Stimulated activated CD8-positive, alpha-beta memory T cell treated with anti-CD3 and anti-CD28 coated beads, Interleukin-2, amount 100 ng/mL, for 1 hour (primary cell): Measurements from ENCODE around the gene E2F4.
A peak's percentile ranks its signal among the peaks of the same experiment; 100 is the strongest.

ENCODE experiments used
- DNase-seq, 2 donors: peaks; one replicate each; pipeline ENCODE4 v3.0.0-alpha.2; 2020; ENCODE audit warnings: low read depth in 2 of 2

The E2F4 gene

GRCh38 chr16:67191995-67192681, at the start of gene E2F4:
TSS of gene E2F4 (plus strand) at chr16:67192155. CDS start at chr16:67192228, 73 bp downstream.
- DNase-seq = peak; percentile 66 to 70

DNA sequence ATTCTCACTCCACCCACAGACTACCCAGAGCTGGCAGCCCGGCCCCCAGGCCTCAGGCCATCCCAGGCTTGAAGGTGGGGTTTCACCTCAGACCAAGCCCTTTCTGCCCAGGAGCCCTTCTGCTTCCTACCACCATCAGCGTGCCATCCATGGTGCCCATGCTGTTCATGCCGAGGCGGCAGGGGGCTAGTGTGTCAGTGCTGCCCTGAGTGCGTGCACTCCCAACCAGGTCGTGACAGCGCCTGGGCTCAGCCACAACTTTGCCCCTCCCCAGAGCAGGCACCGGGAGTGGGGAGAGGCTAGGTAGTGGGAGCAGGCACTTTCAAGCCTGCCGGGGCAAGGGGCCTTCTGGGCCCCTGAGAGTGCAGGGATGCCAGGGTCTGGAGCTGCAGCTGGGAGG, 49.6 kb upstream of the E2F4 start:
- DNase-seq = no peak

- DNase-seq = no peak
Measured at GRCh38 chr16:67144943-67145342, 47.0 kb upstream of the E2F4 start.

DNA sequence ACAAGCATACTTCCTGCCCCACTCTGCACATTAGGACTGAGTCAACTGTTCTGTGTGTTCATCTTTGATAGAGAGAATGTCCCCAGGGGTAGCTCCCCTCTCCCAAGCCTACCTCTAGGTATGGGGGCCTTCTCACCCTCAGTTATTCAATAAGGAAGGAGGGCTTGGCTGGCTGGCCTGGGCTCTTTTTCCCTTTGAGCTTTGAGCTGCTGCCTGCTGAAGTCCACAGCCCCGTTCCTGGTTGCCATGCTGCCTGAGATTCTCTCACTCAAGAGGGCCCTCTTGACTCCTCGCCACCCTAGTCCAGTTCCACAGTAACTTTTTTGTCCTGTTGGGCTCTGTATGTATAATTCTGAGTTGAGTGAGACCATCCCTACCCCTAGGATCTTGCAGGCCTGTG, 46.2 kb upstream of the E2F4 start:
- no peak for DNase-seq

DNA sequence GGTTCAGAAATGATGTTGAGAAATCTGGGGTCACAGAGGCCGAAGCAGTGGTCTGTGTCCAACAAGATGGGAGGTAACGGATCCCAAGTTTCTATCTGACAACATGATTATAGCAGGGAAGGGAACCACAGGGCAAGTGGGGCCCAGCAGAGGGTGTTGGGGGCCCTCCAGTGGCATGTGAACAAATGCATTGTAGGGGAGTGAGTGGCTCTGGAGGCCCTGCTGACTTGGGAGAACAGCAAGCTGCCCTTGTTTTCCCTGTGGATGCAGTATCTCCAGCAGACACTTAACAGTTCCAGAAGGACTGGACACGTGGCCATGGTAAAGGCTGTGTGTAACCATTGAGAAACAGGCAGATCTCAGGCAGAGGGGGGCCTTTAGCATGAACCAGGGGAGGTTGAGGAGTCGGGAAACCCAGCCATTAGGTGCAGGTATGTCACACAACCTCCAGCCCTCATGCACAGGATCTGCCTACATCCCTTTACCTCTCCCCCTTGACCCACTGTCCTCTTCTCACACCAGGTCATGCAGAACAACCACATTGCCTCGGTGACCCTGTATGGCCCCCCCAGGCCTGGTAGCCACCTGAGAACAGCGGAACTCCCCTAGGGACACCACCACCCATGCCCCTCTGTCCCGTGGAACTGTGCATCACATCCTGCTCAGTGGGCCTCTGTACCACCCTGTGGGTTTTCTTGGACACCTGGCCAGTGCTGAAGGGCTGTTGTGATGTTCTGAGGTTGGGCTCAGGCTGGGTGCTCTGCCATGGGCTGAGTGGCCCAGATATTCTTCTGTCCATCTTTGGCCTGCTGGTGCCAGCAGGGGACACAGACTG, 45.2 kb upstream of the E2F4 start:
- no peak for DNase-seq

GRCh38 chr16:67147437-67148140, 44.4 kb upstream of the E2F4 start:
- DNase-seq = no peak

GRCh38 chr16:67148221-67148620, 43.7 kb upstream of the E2F4 start:
- DNase-seq = no peak

GRCh38 chr16:67148656-67149275, 43.2 kb upstream of the E2F4 start:
- DNase-seq = no peak

DNA sequence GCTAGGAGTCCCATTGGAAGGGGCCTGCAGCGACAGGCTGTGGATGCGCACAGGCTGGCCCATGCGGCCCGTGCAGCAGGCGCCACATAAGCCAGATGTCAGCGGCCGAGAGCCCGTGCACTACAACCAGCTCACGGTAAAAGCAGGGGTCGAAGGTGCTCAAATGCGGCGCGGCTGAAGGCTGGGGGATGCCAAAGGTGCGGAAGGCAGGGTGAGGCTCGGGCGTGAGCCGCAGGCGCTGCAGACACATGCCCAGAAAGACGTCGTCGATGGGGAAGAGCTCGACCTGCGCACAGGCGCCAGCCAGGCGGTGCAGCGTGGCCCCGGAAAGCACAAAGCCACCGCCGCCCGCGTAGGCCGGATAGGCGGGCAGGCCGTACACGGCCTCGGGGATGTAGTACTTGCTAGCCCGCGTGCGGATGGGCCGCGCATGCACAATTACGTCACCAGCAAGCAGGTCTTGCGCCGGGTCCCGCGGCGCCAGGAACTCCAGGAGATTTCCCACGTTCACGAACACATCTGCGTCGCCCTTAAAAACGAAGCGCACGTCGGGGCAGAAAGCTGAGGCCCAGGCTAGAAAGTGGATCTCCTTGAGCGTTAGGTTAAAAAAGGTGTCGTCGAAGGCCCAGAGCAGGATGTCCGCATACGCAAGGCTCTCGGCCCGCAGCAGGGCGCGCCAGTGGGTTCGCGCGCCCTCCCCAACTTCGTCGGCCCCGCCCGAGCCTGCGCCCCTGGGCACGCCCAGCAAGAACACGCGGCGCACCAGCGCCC, 42.5 kb upstream of the E2F4 start:
- no peak for DNase-seq

DNA sequence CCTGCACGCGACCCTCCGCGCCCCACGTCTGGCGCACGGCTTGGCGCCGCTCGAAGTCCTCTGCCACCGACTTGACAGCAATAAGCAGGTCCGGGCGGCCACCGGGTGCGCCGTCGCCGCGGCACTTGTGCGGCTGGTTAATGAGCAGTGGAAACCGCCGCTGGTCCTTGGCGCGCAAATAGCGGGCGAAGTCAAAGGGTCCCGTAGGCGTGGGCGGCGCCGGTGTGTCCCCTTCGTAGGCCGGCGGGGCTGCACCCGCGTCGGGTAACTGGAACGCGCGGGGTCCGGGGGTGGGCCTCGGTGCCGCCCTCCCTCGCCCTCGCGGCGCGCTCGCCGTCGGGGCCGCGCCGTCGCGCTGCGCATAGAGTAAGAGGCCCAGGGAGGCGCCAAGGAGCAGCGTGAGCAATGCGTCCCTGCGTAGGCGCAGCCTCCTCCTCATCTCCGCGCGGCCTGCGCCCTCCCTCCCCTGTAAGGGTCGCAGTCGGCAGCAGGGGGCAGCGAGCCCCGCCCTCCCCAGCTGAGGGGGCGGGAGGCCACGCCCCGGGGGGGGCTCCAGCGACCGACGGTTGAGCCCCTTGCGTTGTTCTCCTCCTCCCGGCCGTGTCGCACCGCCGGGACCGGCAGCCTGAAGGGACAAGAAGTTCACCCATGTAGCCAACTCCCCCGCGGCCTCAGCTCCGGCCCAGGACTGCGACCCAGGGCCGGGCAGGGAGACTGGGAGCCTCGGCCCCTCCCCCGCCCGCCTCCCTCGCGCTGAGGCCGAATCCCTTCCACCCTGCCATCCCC, 41.7 kb upstream of the E2F4 start:
- DNase-seq = no peak

DNA sequence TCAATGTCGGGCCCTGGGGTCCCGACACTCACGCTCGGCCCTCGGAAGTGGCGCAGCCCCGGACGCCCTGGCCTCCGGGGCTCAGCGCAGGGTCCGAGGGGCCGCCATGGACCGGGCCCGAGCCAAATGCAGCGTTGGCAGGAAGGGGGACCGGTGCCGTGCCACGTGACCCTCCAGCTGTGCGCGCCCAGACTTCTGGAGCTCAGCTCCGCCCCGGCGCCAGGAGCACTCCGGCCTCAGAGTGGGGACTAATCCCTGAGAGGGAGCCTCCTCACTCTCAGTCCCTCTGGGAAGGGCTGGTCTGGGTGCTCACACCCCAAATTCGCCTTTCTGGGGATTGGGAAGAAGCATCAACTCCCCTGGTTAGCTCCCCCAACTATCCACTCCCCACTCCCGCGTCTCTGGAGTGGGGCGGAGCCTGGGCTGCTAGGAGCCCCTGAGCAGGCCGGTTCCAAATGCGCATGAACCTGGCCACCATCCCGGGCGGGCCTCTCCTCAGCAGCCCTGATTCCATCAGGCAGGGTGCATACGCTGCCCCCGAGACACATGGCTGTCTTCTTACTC, 41.0 kb upstream of the E2F4 start, which contains the start of gene B3GNT9:
Gene B3GNT9, minus strand, starts transcription at position 166 of the 564 bp plus-strand sequence. CDS start 513 bp downstream, outside the sequence.
- DNase-seq = no peak

DNA sequence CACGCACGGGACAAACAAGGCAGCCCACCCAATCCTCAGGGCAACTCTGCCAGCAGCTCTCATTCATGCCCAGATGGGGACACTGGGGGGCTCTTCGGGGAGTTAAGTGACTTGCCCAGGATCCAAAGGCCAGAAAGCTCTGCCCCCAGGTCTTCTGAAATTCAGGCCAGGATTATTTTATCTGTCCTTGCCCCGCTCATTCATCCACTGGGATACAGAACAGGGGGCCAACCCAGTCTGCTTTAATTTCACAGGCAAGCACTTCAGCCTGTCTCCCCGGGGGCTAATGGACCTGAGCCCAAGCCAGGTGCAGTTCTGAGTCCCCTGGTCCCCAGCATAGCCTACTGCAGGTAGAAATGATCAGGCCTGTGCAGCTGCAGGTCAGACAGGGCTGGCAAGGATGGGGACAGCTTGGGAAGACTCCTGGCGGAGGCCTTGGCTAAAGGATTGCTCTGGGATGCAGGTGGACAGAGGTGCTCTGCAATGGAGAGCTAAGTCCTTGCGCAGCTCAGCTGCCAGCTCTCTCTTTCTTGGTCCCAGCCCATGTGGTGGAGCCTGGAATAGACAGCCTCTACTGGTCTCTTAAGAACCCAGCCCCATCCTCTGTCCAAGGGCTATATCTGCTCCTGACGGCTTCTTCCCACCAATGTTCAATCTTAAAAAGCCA, 40.4 kb upstream of the E2F4 start:
- DNase-seq = no peak

- no peak for DNase-seq
Measured at GRCh38 chr16:67154578-67155294, 37.2 kb upstream of the E2F4 start.

DNA sequence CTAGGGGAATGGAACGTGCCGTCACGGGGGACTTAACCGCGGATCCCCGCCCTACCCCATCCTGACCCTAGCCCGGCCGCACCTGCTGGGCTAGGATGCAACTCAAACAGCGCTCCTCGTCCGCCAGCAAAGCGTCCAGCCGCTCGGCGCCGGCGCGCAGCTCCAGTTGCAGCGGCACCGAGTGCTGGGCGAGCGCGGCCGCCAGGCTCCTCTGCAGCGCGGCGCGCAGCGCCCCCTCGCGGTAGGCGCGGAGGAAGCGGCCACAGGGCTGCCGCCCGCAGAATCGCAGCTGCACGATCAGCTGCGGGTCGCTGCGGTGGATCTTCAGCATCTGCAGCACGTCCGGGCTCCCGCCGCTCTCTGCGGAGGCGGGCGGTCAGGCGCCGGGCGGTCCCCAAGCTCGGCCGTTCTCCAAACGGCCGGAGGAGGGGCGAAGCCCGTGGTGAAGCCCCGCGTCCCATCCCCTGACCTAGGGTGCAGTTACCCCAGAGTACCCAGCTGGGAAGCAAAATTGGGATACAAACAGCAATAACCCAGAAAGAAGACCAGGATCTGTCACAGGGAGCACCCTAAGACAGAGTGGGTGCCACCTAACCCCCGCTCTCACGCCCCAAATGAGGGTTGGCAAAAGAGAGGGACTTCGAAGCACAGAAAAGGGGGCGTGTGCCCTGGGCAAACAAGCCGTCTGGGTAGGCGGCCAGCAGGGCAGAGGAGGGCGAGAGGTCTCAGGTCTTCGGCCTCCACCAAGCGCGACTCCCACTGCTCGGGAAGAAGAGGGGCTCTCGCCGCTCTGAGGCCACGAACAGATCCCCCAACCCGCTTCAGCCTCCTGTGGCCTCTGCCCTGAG, 36.4 kb upstream of the E2F4 start:
- DNase-seq = peak; percentile 52 to 62

GRCh38 chr16:67156143-67156844, 35.7 kb upstream of the E2F4 start:
- no peak for DNase-seq

DNA sequence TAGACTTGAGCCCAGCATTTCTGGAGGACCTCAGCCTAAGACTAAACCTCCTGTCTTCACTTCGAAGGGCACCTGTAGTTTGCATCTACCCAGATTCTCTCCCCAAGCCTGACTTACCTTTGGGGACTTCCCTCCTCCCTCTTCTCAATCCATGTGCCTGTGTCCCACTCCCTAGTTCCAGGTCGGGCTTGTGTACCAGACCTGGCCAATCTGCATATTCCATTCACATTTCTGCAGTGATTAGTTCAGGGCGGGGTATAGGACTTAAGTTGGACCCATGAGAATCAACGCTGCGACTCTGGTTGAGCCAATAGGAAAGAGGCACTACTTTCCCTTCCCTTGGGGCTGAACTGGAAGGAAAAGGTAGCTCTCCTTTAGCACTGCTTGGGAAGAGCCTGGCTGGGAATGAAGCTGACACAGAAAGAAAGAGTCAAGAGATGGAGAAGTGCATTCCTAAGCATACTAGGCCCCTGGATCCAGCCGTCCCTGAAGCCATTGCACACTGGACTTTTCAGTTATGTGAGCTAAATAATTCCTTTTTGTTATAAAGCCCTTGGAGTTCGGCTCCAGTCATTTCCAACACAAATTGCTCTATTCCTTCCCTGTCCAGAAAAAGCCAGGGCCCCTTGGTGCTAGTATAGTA, 34.7 kb upstream of the E2F4 start:
- DNase-seq = no peak
